Right lobe of liver (tissue), 6 donors: ENCODE results near the gene SUCO. TPM values are rescaled to one million over a fixed set of nuclear protein-coding genes. Genes with fewer than 3 reads are reported as not detected.
"Not testable (repeated sequence)": the region's sequence is repeated elsewhere in the genome, so short reads cannot be mapped to it uniquely, and the experiment has no call there.

Experiments
- ATAC-seq, 4 donors: fragments of 200-7000 bp; cut with Tn5 transposase; one replicate each; pipeline ENCODE4 v1.9.1; 2020; ENCODE audit warnings: mild to moderate bottlenecking in 4 of 4, moderate library complexity in 4 of 4
- DNase-seq, 3 donors: peaks; one replicate each; pipeline ENCODE4 v3.0.0-alpha.2; 2020
- H3K27ac ChIP-seq, 3 donors: fragments of 200-600 bp; one replicate each; pipeline ENCODE4 v1.8.0; 2022
- H3K27me3 ChIP-seq, 2 donors: fragments of 200-600 bp; one replicate each; pipeline ENCODE4 v1.8.0; 2022
- H3K36me3 ChIP-seq, 4 donors: fragments of 200-600 bp; sonication (generic) in 1 of 4; one replicate each; pipeline versions ENCODE4 v1.5.1 to v1.8.0; 2017 to 2022; ENCODE audit warnings: control low read depth in 1 of 4
- H3K4me1 ChIP-seq, 4 donors: fragments of 200-600 bp; sonication (generic) in 1 of 4; one replicate each; pipeline versions ENCODE4 v1.5.1 to v1.8.0; 2017 to 2022; ENCODE audit warnings: control low read depth in 1 of 4
- H3K4me3 ChIP-seq, 3 donors: fragments of 200-600 bp; one replicate each; pipeline ENCODE4 v1.8.0; 2022
- H3K9me3 ChIP-seq, 4 donors: fragments of 200-600 bp; sonication (generic) in 1 of 4; one replicate each; pipeline versions ENCODE4 v1.5.1 to v1.8.0; 2017 to 2022; ENCODE audit warnings: control low read depth in 1 of 4
- CTCF ChIP-seq, 4 donors: fragments of 200-600 bp in 3 of 4; fragments of 450-650 bp in 1 of 4; IDR thresholded peaks; one replicate each; pipeline versions ENCODE4 v1.5.1 to v1.8.0; 2016 to 2022; ENCODE audit warnings: antibody characterized with exemption in 4 of 4, mild to moderate bottlenecking in 2 of 4
- POLR2A ChIP-seq: fragments of 450-650 bp; IDR thresholded peaks from one replicate; pipeline ENCODE4 v1.6.1; 2017; ENCODE audit warnings: antibody characterized with exemption, mild to moderate bottlenecking
- WGBS: methylation state at CpG from one replicate; pipeline ENCODE4 v1.1.6; 2018; ENCODE audit warnings: low coverage, low lambda C conversion rate; ENCODE audit not compliant: insufficient coverage; ENCODE audit errors: missing lambda C conversion rate; 5-methylcytosine and 5-hydroxymethylcytosine counted together
- intact Hi-C, 2 donors: fragments of 100-400 bp; cut with DNase I; formaldehyde crosslinking; loops; one replicate each; pipeline versions ENCODE4 v1.11.2 to v1.14.1; 2022
- total RNA-seq, 6 experiments: library from RNA; depleted of rRNA in 2 of 6; stranded (reverse); fragments of >200 nt in 2 of 6; fragmentation: NEBNext Ultra II Directional in 3 of 6; extraction: Animal tissue kit (Norgen Biotek cat#: 25700) in 3 of 6; gene quantifications; one replicate each; pipeline versions ENCODE4 v1.1.0 to v1.2.4, GENCODE V29; 2016 to 2023
- donor health status: DM: no; HTN: yes; CAD: no.
- donor health status: DM: no; HTN: no; CAD: no.
- donor health status: DM: no; HTN: no; CAD: no.
- donor health status: DM: no; HTN: yes; CAD: no.
- donor health status: DM: no; HTN: yes; CAD: no.

Gene SUCO
- total RNA-seq, 6 experiments from 2014 or later, result 6.6 to 17.9 (median 11.2) TPM

DNA sequence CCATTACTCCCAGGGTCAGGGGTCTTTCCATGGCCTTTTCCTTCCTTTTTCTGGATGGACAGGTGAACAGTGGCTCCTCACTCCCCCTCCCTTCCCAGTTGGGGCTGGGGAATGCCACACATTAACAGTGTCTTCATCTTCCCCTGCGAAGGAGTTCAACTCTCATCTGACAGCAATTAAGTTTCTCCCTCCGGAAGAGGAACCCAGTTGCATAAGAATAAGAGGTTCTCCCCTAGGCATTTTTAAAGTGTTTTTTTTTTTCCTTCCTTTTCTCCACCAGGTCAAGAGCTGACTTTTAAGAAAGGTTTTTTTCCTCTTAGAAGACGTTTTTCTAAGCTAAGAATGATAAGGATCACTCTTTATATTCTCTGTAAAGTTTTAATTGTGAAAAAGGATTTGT is 83.7 kb downstream of the SUCO start:
- no peak for ATAC-seq
- Histone ChIP-seq H3K36me3 (no peaks in the 10 kb centered on the region), H3K4me1 (no peaks in the 10 kb centered on the region), H3K4me3 (no peak overlapping the region), H3K9me3 (peaks cover 0 to 11% (median 0%) of the 10 kb centered on the region in 4 donors), H3K27ac (no peak overlapping the region), H3K27me3 (no peaks in the 10 kb centered on the region)
- DNase-seq, result no peak
- intact Hi-C loops, result no loop called here
- 54% methylated on average over 3 of the region's 3 CpGs for WGBS
- TF ChIP-seq CTCF (IDR thresholded peaks at IDR 0.05) (no peak), POLR2A (no peak)

DNA sequence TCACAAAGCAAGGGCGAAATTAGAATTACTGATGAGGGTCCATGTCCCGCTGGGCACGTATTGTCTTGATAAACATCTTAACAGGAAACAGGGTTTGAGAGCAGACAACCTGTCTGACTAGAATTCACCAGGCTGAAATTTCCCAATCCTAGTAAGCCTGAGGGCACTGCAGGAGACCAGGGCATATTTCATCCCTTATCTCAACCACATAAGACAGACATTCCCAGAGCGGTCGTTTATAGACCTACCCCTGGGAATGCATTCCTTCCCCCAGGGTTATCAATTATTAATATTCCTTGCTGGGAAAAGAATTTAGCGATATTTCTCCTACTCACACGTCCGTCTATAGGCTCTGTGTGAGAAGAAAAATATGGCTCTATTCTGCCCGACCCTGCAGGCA is 87.7 kb downstream of the SUCO start:
- WGBS, result 75% methylated on average over 8 of the region's 9 CpGs
- H3K4me3 ChIP-seq, H3K4me1 ChIP-seq, H3K36me3 ChIP-seq, intact Hi-C loops, H3K27me3 ChIP-seq, ATAC-seq, H3K27ac ChIP-seq, DNase-seq: not testable (repeated sequence)
- H3K9me3 ChIP-seq, result peaks cover 0 to 11% (median 0%) of the 10 kb centered on the region in 4 donors

- TF ChIP-seq CTCF (IDR thresholded peaks at IDR 0.05) (no peak), POLR2A (no peak)
- ATAC-seq (no peak), DNase-seq (no peak)
- H3K27me3 ChIP-seq, result no peaks in the 10 kb centered on the region
- no peaks in the 10 kb centered on the region for H3K36me3 ChIP-seq
- peaks cover 0 to 11% (median 0%) of the 10 kb centered on the region in 4 donors for H3K9me3 ChIP-seq
- WGBS, result 59% methylated on average over 3 of the region's 3 CpGs
- intact Hi-C loops, result no loop called here
- H3K4me1 ChIP-seq, result no peaks in the 10 kb centered on the region
- H3K27ac ChIP-seq, result no peak overlapping the region
- H3K4me3 ChIP-seq, result no peak overlapping the region
These were observed 89.6 kb downstream of the SUCO start for GRCh38 chr1:172622541-172622940.

DNA sequence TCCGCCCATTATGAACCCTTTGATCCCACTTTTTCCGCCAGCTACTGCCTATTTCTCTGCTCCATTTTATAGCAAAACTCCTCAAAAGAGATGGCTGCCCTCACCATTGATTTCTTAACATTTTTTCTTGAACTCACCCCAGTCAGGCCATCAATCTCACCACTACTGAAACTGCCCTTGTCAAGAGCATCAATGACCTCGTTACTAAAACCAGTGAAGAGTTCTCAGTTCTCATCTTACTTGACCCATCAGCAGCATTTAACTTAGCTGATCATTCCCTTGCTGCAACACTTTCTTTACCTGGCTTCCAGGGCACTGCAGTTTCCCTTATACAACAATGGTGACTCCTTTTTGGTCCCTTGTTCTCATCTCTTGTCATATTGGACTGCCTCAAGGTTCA is 90.8 kb downstream of the SUCO start:
- Histone ChIP-seq H3K4me1 (no peaks in the 10 kb centered on the region), H3K27ac (no peak overlapping the region), H3K36me3 (no peaks in the 10 kb centered on the region), H3K27me3 (no peaks in the 10 kb centered on the region), H3K9me3 (peaks cover 0 to 7% (median 0%) of the 10 kb centered on the region in 4 donors), H3K4me3 (no peak overlapping the region)
- 85% methylated on average over 3 of the region's 3 CpGs for WGBS
- no peak for ATAC-seq
- DNase-seq, result no peak
- no peak for TF ChIP-seq POLR2A
- TF ChIP-seq CTCF (IDR thresholded peaks at IDR 0.05), result no peak
- intact Hi-C loops, result no loop called here

DNA sequence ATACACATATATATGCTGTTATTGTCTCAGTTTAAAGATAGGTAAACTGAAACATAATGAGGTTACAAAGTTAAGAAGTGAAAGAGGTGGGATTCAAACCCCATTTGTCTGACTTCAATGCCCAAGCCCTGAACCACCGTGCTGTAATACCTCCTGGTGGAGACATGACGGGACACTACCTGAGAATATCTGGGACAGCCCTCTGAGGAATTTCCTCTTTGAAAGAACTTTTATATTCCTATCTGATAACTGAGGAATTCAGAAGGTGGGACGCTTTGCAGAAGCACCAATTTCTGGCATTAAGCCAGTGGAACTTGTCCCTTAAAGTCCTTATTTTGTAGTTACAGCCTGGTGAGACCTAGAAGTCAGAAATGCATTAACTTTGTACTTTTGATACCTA is 93.9 kb downstream of the SUCO start:
- WGBS, result 71% methylated on average over 3 of the region's 3 CpGs

More for the DNA sequence above, 93.9 kb downstream of the SUCO start:
- ATAC-seq (no peak), DNase-seq (no peak)
- Histone ChIP-seq H3K4me3 (no peak overlapping the region), H3K27me3 (no peaks in the 10 kb centered on the region), H3K36me3 (no peaks in the 10 kb centered on the region), H3K27ac (no peak overlapping the region), H3K9me3 (no peaks in the 10 kb centered on the region), H3K4me1 (no peaks in the 10 kb centered on the region)
- intact Hi-C loops, result no loop called here
- TF ChIP-seq CTCF (IDR thresholded peaks at IDR 0.05) (no peak), POLR2A (no peak)
